HG02981 (cell line): ENCODE measurements around the gene LHFPL2.
"Not testable (repeated sequence)": the region's sequence is repeated elsewhere in the genome, so short reads cannot be mapped to it uniquely, and the experiment has no call there.

Experiments
- ATAC-seq: cut with Tn5 transposase; IDR thresholded peaks from one replicate; pipeline ENCODE4 v1.9.1; 2021; ENCODE audit warnings: mild to moderate bottlenecking, moderate library complexity; ENCODE audit not compliant: unreplicated experiment

LHFPL2 gene

DNA sequence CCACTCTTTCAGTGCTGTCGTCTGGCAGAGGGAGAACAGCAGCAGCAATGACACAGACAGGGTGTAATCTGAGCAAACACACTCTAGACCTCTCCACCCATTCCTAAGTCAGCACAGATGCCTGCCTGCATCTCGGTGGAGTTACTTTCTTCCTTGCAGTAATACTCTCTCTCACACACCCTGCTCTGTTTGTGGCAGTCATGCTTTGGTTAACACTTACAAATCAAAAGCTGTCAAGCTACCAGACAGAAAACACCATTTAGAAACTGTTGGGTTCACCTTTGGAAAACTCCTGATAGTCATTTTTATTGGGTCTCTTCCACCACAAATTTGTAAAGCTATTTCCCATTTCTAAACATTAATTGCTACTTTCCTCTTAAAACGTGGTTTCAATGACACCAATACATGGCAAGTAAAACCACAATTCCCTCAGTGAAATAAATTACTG is 27.3 kb downstream of the LHFPL2 start:
- no peak for ATAC-seq

- ATAC-seq: not testable (repeated sequence)
These were observed 28.5 kb downstream of the LHFPL2 start for GRCh38 chr5:78620119-78620518.

DNA sequence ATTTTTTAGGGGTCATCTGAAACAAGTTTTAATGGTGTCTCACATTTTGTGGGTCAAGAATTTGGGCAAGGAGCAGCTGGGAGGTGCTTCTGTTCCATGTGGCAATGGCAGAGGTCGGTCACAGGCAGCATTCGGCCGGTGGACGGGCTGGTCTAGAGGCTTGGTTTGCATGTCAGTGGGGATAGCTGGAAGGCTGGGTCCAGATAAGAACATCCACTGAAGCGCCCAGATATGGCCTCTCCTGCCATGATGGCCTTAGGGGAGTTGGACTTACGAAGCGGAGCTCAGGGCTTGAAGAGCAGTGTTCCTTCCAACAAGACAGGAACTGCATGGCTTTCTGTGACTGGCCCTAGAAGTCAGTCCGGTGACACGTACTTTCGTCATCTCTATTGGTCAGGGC is 30.3 kb downstream of the LHFPL2 start:
- no peak for ATAC-seq

GRCh38 chr5:78615697-78616096 is 32.9 kb downstream of the LHFPL2 start:
- ATAC-seq: no peak

DNA sequence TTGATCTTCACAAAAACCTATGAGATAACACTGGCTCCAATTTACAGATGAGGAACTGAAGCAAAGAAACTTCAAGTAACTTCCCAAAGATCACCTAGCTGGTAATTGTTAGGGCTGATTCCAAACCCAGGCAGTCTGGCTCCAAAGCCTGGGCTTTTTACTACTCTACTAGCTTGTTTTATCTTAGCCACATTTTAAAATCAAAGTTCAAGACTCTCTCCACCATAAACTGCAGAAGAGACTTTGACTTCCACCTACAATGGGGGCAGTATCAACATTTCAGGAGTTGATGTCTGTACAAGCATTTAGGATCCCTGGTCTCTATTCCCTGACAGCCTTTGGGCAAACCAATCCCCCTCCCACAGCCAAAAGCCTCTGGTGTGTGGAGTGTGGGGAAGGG is 33.8 kb downstream of the LHFPL2 start:
- no peak for ATAC-seq

DNA sequence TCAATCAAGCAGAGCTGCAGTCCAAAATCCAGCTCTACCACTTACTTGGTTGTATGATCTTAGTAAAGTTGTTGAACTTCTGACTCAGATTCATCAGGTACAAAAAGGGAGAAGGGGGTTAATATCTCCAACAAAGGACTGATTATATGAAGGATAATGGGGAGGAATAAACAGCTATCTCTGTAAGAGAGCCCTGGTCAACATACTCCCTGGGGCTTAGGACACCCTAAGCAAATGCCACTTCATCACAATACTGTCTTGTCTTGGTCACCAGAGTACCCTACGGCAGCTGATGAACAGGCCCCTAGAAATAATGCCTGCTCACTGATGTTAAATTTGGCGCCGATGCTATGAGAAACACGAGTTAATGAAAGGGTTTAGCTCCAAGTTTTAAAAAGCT is 34.8 kb downstream of the LHFPL2 start:
- no peak for ATAC-seq

- ATAC-seq: no peak
These were observed 35.4 kb downstream of the LHFPL2 start for GRCh38 chr5:78613151-78613533.

DNA sequence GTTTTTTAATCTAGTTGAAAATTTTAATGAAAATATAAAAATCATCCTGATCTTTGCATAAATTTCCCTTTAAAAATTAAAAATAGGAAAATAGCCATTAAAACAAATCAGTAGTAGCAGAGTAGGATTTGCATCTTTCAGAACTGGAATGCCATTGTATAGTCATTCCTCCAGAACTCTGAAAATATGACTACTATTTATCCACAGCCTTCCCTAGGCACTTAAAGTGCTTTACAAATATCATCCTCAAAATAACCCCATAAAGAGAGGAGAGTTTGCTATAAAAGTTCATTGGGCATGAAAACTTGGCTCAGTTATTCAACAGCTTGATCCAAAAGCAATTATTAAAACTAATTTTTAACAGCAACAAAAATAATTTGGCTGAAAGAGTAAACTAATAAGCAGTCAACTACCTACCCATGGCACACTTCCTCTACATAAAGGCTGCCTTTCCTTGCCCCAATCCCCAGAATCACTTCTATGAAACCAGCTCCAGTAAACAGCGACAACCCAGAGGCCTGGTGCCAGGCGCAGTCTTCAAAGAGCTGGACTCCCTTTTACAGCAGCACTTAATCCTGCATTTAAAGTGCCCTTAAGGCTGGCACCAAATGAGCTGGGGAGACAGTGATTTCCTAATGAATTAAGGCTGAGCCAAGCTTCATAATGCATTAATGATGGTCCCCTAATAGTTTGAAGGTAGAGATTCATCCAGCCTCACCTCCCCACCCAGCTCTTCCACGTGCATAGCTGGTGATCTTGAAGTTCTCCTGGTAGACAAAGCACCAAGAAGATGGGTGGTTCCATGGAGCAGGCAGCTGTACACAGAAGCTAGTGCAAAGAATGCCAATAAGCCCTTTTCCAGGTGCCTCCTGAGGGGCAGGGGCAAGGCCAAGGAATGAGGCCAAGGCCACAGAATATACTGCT is 36.1 kb downstream of the LHFPL2 start:
- ATAC-seq: no peak

DNA sequence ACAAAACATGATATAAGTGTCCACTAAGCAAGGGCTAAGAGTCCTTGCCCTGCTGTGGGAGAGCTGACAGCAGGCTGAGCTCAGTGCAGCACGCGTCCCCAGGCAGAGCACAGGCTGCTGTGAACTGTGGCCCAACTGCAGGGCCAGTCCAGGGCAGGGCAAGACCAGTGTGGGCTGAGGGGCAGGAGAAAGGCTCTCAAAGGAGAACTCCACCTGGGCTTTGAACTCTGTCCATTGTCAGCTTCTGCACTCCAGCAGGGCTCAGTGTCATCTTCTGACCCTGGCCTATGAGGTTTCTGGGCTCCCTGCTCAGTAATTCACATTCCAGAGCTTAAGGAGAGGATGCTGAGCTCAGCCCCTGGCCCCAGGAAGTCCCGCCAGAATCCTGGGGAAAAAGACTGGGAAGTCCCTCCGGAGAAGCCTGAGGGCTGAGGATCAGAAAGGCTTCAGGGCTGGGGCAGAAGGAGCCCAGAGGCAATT is 37.4 kb downstream of the LHFPL2 start:
- no peak for ATAC-seq

- no peak for ATAC-seq
These were observed 37.9 kb downstream of the LHFPL2 start for GRCh38 chr5:78610636-78611035.

DNA sequence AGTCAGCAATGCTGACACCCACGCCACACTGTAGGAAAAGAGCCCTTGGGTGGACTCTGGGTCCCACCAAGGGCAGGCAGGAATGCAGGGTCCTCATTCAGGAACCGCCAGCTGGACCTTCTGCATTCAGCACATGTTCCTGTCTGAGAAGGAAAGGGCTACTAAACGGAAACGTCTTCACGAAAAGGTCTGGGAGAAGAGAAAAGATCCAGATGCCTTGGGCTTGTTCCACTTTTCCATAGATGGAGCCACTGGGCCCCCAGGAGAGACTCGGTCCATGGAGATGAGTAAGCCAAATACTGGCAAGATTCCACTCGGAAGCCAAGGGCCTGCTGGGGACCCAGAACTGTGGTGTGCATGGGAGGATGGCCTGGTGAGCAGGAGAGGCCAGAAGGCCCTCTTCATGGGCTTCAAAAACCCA is 38.4 kb downstream of the LHFPL2 start:
- no peak for ATAC-seq

- ATAC-seq: no peak
These were observed 40.7 kb downstream of the LHFPL2 start for GRCh38 chr5:78607864-78608263.

GRCh38 chr5:78606241-78606640 is 42.3 kb downstream of the LHFPL2 start:
- no peak for ATAC-seq

DNA sequence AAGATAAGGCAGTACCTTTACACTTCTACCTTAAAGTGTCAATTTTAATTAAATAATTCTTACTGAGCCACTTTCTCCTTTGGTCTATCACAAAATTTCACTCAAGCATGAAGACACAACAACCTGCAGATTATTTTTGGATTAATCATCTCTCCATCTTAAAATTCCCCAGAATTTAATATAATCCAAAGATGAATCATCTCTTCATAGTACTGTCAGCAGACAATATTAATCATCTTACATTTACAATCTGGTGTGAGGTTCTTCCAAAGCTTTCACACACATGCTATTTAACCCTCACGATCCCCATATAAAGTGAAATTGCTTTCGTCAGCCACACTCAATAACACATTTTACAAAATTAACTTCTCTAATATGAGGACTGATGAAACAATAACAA is 43.0 kb downstream of the LHFPL2 start:
- no peak for ATAC-seq

GRCh38 chr5:78604689-78605285 is 43.8 kb downstream of the LHFPL2 start:
- no peak for ATAC-seq

DNA sequence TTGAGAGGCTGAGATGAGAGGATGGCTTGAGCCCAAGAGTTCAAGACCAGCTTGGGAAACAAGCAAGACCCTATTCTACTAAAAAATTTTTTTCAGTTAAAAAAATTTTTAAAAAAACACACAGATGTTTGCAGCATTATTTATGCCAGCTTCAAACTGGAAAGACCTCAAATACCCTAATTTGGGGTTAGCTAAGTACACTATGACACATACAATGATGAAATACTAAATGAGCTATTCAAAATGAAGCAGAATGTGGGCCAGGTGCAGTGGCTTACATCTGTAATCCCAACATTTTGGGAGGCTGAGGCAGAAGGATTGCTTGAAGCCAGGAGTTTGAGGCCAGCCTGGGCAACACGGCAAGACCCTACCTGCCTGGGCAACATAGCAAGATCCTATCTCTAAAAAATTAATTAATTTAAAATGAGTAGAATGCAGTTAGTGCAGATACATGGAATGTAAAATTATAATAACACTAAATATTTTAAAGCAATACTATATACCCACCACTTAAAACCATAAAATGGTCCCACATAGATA is 44.9 kb downstream of the LHFPL2 start:
- ATAC-seq: no peak

- no peak for ATAC-seq
These were observed 46.2 kb downstream of the LHFPL2 start for GRCh38 chr5:78602400-78602799.

DNA sequence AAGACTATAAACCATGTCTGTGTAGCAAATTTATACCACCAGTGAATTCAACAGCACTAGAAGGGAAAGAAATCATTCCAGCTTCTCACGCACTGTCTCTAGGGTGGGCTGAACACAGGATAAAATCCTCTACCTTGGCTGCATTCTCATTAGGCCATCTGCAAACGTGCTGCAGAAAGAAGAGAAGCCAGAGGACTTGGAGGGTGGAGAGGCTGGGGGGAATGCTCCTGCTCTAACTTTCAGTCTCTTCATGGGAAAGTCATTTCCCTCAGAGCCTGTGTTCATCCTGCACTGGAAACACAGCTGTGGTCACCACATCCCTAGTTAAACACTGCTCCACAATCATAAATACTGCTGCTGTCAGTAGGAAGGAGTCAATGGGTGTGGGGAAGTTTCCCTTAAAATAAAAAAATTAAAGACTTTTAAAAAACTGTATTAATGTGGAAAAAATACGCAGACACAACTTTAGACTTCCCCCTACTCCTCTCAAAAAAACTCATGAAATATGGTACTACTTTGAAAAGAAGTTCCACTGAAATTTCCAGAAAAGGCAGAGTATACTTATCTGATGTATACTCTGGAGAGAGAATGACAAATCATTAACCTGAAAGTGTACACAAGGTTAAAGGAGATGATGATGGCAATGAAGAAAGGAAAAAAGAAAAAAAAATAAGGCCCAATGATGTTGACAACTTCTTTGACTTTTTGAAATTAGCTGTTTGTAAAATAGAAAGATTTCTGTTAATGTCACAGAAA is 46.8 kb downstream of the LHFPL2 start:
- ATAC-seq: no peak

DNA sequence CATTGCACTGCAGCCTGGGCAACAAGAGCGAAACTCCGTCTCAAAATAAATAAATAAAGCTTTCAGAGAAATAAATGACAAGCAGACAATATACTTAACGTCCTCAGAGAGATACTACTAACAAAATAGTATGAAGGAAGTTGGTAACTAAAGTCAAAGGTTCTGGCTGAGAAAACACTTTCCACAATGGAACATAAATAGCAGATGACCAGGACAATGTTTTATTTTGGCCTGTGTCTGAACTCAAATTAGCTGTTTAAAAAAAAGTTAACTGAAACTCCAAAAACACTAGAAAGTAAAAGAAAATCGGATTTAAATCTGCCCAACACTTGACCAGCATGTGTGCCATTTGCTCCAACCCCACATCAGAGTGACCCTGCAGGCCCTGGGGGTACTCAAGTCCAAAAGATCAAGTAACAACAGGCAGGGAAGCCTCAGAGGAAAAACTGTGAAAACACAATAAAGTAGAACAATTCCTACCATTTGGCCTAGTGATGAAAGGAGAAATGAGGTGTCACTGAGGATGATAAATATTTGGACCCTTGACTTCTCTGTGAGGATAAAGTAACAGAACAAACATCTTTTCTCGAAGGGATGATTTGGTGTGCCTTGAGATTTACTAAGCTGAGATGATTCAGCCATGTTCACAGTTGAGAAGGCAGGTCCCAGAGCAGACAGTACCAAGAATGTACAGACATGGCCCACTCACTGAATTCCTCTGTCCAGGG is 47.7 kb downstream of the LHFPL2 start:
- ATAC-seq: no peak

DNA sequence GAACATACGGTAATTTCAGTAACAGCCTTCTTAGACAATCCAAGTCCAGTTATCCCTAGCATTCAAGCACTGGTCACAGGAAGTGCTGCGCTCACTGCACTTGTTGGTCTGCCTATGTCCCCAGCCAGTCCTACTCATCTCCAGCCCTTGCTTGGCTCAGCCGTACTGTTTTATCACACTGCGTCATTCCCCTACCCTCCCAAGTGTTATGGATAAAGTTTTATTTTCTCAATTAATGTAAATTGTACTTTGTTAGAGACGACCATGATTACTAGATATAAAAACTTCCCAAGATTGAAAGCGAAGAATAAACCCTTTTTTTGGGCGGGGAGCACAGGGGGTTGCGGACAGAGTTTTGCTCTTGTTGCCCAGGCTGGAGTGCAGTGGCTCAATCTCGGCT is 49.6 kb downstream of the LHFPL2 start:
- ATAC-seq: no peak

DNA sequence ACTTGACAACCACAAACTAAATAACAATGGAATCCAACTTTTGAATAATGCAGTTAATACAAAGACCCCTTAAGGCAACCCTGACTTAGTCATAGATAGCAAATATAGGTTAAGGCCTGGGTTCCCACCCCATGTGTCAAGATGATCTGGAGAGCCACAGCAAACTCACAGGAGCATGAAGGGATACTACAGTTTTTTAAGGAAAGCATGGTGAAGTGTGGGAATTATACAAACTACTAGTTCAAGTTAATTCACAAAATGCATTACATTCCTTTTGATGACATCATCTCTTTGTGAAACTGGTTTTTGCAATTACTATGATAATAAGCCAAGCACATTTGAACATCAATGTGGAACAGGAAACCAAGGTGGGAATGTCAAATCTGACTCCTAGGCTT is 50.6 kb downstream of the LHFPL2 start:
- no peak for ATAC-seq
